HG03520 (cell line): Measurements from ENCODE around the gene GLDC.
"Not testable (repeated sequence)": the region's sequence is repeated elsewhere in the genome, so short reads cannot be mapped to it uniquely, and the experiment has no call there.

Experiments
- ATAC-seq: cut with Tn5 transposase; IDR thresholded peaks from one replicate; pipeline ENCODE4 v1.9.1; 2021; ENCODE audit warnings: mild to moderate bottlenecking, moderate library complexity; ENCODE audit not compliant: unreplicated experiment

GLDC gene

DNA sequence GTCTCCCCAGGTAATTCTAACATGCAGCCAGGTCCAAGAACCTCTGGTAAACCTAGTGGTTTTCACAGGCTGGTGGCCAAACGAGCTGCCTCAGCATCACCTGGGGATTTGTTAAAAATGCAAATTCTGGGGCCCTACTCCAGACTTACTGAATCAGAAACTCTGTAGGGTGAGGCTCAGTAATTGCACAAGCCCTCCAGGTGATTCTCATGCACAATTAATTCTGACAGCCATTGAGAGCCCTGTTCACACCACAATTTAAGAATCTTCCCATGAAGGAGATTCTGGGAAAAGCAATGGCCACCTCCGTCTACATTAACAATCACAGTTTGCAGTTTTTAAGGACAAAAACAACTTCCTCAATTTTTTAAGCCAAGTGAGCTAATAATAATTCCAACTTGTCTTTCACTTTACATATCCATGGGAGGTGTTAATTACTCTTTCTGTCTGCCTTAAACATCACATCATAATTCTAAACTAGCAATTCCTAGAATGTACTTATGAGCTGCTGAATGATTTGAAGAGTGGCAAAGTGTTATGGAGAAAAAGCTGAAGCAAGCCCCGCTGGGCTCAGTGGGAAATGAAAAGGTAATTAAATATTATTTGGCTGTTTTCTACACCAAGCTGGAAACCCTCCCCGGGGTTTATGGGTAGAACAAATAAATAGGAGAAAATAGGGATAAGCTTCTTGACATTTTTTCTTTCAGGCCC is 70.0 kb downstream of the GLDC start:
- peak; percentile 84 for ATAC-seq

DNA sequence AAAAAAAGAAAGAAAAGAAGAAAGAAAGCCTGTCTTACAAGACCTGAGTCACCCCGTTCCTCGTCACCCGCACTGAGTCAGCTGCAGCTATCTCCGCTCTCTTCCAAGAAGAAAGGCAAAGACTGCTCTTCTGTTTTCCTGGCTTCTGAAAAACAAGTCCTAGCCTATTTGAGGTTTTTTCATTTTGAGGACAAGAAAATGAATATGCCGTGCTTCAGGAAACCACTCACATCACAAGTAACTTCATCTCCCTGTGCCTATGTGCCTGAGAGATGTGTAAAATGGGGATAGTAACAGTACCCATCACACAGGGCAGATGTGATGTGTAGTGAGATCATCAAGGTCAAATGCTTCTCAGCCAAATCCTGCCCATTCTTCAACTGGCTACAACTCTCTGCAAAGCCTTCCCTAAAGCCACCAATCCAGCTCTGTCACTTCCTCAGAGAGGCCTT is 78.4 kb downstream of the GLDC start:
- no peak for ATAC-seq

DNA sequence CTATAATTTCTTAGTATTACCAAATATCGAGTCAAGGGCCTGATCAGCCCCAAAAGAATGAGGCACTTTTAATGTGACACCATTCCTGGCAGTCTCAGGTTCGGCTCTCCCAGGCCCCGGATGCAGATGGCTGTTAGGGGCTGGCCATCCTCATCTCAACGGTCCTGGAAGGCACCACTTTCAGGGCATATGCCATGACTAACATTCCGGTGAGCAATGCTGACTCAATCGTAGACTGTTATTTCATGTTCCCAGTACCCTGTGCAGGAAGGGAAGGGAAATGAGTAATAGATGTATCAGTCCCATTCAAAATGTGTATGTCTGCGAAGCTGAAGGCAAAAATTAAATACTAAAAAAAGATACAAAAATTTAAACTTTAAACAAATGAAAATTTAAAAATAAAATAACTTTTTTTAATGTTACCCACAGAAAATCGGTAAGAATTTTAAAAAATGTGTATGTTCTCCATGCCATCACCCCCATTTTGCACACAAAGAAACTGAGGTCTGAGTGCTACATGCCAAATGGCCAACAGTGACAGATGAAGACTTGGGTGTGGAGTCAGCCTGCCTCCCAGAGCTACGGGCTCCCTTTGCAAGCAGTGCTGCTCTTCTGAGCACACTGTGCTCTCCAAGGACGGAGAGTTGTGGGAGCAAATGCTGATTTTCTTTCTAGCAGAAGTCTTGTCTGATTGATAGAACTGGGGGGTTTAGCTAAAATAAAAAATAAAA is 79.0 kb downstream of the GLDC start:
- ATAC-seq: no peak

DNA sequence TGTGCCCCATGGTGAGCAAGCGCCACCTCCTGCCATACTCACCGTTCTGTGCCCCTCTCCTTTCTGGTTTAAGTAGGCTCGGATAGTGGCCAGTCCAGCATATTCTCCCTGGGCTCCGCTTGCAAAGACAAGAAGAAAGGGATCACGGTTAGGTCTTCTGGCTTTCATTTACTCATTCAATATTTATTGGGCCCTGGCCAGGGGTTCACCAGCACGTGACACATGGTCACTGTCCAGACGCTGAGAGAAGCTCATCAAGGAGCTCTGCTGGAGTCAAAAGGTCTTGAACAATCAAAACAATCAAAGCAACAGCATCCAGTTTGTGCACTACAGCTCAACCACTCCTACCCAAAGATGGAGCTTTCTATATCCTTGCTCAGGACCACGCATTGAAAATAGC is 80.2 kb downstream of the GLDC start:
- no peak for ATAC-seq

DNA sequence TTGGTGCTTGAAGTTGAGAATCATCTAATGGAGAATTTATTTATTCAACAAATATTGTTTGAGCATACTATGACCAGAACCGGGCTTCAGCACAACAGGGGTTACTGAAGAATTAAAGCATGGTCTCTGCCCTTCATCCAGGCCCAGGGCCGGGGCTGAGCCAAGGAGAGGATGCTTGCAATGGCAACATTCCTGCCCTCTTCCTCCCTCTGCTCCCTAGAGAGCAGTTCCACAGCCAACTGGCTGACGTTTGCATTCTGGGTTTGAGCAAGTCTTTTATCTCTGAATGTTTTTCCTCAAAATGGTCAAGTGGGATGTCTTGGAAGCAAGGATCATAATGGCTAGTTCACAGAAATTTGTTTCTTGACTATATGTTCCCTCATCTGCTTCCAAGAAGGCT is 80.7 kb downstream of the GLDC start:
- ATAC-seq: no peak

DNA sequence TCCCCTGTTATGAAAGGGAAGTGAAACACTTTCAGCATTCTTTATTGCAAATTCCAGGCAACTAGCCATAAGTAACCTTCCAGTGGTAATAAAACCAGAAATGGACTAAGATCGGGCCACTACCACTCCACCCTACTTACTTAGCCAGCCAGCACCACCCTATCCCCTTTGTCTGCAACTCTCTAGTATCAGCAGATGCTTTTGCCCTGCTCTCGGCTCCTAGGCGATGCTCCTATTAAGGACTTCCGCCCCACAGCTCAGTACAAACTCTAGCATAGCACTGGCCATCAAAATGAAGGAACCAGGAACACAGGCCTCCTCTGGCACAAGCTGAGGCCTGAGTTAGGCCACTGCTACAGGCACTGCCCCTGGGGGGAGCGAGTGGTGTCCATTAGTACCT is 81.2 kb downstream of the GLDC start:
- ATAC-seq: no peak

DNA sequence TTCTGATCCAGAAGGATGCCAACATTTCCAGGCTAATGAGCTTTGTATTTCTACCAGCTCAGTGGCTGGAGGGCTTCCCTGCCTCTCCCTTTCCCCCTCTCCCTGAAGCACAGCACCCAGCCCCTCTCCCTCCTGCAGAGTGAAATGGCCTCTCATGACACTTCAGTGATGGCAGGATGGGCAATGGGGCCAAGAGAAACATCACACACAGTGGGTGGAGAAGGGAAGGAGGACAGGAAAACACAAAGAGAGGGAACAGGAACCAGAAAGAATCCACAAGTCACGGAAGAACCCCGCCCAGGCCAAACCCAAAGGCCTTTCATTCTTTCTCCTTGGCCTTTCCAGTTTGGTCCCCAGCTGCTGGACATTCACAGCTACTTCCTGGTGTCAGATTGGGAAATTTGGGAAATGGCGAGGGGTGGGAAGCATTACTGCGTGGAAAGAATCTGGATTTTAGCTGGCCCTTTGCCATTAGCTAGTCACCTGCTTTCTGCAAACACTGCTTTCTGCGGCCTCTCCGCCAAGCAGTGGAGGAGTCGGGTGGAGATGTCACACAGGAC is 82.6 kb downstream of the GLDC start:
- no peak for ATAC-seq

DNA sequence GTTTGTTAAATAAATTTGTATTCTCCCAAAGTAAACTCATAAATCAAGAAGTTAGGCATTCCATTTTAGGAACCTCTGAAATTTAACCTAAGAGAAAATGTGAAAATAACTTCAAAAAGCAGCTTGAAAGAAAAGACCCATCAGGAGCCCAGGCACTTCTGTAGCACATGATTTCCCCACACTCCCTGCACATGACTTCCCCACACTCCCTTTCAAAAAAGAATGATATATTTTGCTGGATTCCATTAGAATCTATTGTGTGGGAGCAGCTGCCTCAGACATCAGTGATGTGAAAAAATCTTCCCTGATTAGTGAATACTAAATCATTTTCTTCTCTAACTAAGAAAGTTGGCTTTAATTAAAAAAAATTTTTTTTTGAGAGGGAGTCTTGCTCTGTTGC is 83.3 kb downstream of the GLDC start:
- ATAC-seq: no peak

DNA sequence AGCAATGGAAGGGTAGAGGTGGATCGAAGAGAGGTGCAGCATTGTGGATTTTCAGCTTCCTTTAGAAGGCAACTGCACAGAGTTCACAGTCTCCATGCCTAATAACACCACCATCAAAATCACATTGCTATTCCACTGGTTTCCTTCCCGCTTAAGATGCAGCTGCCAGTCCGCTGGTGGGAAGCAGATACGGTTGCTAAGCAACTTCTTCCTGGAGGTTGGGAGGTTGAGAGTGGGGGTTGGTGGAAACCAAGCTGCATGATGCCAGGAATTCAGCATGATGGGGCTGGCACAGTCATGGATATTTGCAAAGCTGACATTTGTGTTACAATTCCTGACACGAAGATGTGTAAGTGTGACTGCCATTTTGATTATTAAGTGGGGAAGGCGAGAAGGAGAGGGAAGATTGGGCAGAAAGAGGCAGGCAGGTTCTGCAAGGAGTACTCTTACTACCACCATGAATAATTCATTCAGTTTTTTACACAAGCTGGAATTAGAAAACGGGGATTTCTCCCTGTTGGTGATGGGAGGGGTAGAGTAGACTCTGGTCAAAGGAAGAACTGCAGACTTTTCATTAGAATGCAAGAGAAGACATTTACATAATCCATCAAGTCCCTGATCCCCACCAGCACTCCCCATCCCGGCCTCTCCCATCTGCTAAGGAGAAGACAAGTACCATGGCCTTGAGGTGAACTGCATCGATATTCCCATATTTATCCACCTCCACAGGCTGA is 87.5 kb downstream of the GLDC start:
- no peak for ATAC-seq

DNA sequence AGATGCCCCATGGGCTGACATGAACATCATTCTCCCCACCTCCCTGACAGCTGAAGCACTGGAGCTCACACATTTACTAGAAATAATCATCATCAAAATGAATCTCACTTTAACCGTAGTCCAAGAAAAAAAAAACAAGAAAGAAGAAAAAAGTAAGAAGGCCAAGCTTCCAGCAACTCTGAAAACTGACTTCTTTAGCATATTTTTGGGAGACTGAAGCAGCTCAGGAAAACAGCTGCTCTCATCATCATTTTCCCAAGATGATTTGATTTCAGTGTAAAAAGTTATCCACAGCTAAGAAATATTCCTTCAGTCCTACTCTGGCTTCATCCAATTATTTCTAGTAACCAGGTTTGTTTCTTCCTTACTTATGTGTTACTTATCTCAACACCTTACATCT is 91.7 kb downstream of the GLDC start:
- ATAC-seq: no peak

DNA sequence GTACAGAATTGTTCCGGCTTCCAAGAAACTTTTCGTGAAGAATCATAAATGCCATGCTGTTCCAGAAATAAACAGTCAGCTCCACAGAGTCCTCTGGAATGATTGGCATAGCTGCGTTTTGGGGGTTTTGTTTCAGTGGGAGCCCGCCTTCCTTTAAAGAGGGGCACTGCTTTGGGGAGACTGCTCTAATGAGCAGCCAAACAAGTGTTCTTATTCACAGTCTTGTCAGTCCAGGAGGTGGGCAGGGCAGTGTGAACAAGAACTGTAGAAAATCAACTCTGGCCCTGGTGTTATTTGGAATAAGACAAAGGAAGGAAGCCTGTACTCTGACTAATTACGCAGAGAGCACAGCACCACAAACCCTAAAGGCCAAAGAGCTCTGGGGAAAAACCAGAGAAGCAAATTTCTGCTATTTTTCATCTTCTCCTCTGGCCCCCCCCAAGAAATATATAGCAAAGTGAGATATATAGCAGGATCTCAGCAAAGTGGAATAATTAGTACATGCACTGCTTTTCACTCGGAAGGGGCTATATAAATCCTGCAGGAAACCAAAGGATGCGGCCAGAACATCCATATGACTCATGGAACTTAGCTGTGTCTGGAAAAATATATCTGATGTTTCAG is 92.9 kb downstream of the GLDC start:
- ATAC-seq: no peak

DNA sequence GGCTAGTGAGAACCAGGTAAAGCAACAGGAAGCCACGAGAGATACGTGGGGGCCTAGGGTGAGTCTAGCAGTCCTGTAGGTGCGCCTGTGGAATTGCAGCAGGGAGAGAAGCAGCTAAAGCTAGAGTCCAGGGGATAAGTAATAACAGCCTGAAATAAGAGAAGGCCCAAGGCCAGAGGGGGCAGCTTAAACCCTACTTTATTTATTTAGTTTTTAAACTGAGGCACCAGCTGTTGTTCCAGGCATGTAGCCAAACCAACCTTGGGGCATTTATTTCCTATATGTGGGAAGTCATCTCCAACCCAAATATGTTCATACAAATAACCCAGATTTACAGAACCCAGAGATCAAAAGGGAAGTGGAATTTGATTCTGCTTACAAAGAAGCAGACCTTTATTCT is 93.5 kb downstream of the GLDC start:
- no peak for ATAC-seq

DNA sequence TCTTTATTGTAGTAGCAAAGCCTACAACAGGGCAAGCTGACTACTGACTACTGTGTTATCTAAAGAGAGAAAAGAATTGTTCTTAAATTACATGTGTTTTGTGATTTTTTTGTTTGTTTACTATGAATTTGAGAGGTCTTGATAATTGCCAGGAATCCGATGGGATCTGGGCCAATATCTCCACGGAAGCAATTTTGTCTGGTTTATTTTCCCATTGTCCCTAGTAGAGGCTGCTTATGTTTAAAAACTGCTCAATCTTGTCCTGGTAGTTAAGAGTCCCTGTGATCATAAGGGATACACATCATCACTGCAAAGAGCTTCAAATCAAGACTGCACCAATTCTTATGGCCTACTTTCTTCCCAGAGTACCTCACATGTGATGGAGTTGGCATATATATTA is 94.4 kb downstream of the GLDC start:
- no peak for ATAC-seq

DNA sequence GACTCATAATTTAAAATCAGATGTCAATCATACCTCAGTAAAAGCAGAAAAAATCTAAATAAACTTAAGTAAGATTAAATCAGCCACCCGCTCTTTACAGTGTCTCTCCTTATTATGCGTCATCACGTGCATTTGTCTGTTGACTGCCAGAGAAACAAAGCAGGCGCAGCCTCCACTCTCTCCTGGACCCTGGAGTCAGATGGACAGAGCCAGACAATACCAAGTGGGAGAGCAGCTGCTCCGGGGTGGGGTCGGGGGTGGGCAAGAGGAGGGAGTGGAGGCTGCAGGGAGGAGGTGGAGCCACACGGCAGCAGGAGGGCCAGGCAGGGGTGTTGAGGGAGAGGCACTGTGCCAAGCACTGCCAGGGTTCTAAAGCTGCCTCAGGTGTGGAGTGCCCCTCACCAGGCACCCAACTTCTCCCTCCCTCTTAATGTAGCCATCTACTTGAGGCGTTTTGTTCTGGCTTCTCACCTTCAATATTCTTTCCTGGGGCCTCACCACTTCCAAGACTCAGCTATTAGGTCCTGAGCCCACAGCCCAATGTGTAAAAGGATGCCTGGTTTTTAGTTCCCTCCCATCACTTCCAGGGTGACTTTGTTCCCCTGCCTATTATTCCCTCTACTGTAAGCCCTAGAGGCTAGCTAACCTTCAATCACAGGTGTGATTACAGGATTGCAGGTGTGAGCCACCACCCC is 96.3 kb downstream of the GLDC start:
- no peak for ATAC-seq

DNA sequence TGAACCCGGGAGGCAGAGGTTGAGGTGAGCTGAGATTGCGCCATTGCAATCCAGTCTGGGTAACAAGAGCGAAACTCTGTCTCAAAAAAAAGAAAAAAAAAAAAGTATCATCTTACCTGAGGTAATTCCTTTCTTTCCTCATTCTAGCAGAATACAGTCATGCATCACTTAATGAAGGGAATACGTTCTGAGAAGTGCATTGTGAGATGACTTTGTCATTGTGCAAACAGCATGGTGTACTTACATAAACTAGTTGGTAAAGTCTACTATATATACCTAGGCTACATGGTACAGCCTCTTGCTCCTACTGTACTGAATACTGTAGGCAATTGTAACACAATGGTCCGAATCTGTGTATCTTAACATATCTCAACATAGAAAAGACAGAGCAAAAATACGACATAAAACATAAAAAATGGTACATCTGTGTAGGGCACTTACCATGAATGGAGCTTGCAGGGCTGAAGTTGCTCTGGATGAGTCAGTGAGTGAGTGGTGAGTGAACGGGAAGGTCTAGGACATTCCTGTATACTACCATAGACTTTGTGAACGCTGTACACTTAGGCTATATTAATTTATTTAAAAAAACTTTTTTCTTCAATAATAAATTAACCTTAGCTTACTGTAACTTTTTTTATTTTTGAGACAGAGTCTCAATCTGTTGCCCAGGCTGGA is 100.4 kb downstream of the GLDC start:
- no peak for ATAC-seq

DNA sequence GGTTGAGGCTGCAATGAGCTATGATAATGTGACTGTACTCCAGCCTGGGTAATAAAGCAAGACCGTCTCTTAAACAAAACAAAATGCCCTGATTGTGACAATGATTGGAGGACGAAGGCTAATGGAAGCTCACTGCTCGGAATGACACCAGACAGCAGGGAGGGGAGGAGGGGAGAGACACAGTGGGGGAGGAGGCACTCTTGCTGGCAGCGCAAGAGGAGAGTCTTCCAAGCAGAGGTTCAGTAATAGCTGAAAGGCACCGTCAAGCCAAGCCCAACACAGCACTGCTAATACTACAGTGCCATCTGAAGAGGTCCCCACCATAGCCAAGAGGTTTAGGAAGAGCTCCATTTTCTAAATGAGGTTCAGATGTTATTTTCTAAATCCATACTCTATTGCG is 102.3 kb downstream of the GLDC start:
- ATAC-seq: no peak

DNA sequence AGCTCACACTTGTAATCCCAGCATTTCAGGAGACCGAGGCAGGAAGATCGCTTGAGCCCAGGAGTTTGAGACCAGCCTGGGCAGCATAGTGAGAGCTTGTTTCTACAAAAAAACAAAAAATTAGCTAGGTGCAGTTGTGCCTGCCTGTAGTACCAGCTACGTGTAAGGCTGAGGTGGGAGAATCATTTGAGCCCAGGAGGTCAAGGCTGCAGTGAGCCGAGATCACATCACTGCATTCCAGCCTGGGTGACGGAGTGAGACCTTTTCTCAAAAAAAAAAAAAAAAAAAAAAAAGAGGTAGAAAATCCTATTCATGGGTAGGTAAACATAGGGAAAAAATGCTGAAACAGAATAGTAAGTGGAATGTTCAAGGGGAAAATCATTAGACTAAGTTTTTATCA is 102.9 kb downstream of the GLDC start:
- not testable (repeated sequence) for ATAC-seq

DNA sequence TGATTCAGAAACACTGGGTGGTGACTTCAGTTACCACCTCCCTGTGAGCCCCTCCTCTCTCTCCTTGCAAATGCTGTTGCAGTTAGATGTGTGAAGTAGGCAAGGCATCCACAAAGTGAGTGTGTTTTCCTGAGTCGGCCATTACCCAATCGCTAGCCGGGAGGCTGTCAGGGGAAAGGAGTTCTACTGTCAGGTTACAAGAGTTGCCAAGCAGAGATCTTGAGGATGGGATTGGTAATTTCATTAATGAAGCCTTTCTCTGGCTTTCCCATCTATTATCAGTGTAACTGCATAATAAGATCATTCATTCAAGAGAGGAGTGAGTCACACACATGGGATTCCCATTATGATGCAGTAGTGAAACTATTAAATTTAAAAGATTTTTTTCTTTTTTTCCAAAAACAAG is 106.9 kb downstream of the GLDC start:
- no peak for ATAC-seq

DNA sequence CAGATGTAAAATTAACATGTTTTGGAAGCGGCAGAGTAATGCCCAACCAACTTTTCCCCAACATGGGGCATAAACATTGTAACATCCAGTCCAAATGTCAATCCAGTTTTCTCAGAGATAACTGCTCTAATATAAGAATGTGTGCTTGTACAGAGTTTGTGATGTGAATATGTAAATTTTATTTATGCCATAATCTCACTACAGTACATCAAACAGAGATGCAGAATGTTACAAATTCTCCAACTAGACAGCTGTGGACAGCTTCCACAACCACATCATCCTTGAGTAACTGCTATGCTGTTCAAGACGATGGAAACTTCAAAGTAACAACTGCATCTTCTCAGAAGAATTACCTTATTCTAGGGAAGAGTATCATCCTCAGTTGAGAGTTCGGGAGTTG is 109.9 kb downstream of the GLDC start:
- no peak for ATAC-seq
